Upper lobe of right lung (tissue), 1 donor: Measurements from ENCODE around the gene OTC. TPM values are rescaled to one million over a fixed set of nuclear protein-coding genes. Genes with fewer than 3 reads are reported as not detected.
A peak's percentile ranks its signal among the peaks of the same experiment; 100 is the strongest.

Experiments
- ATAC-seq: fragments of 200-7000 bp; cut with Tn5 transposase; one replicate; pipeline ENCODE4 v1.9.1; 2020; ENCODE audit warnings: mild to moderate bottlenecking, moderate library complexity
- DNase-seq: peaks from one replicate; pipeline ENCODE4 v3.0.0-alpha.2; 2020
- H3K27ac ChIP-seq: fragments of 200-600 bp; one replicate; pipeline ENCODE4 v1.8.0; 2022
- H3K27me3 ChIP-seq: fragments of 200-600 bp; one replicate; pipeline ENCODE4 v1.8.0; 2022; ENCODE audit warnings: mild to moderate bottlenecking
- H3K36me3 ChIP-seq: fragments of 200-600 bp; one replicate; pipeline ENCODE4 v1.8.0; 2022
- H3K4me1 ChIP-seq: fragments of 200-600 bp; one replicate; pipeline ENCODE4 v1.8.0; 2022
- H3K4me3 ChIP-seq: fragments of 200-600 bp; one replicate; pipeline ENCODE4 v1.8.0; 2022; ENCODE audit warnings: mild to moderate bottlenecking
- H3K9me3 ChIP-seq: fragments of 200-600 bp; one replicate; pipeline ENCODE4 v1.8.0; 2022
- CTCF ChIP-seq: fragments of 200-600 bp; IDR thresholded peaks from one replicate; pipeline ENCODE4 v1.8.0; 2022; ENCODE audit warnings: antibody characterized with exemption
- intact Hi-C: fragments of 100-400 bp; cut with DNase I; formaldehyde crosslinking; loops from one replicate; pipeline ENCODE4 v1.11.0; 2022
- total RNA-seq: library from RNA; stranded (reverse); fragmentation: NEBNext Ultra II Directional; extraction: Animal tissue kit (Norgen Biotek cat#: 25700); gene quantifications from one replicate; pipeline ENCODE4 v1.2.1, GENCODE V29; 2021
- donor health status: DM: no; HTN: yes; CAD: no; lungs with severe emphysema.

The OTC gene
- total RNA-seq, 1 donor from 2014 or later = 1.7 TPM

GRCh38 chrX:38357747-38358673 lies 5.6 kb downstream of the OTC start:
- no peaks in the 10 kb centered on the region for H3K27me3 ChIP-seq
- H3K4me1 ChIP-seq = no peaks in the 10 kb centered on the region
- intact Hi-C loops = no loop called here
- DNase-seq = no peak
- H3K36me3 ChIP-seq = no peaks in the 10 kb centered on the region
- no peaks in the 10 kb centered on the region for H3K9me3 ChIP-seq
- ATAC-seq = no peak
- H3K4me3 ChIP-seq = no peak overlapping the region
- peak overlapping the region; percentile 30 for H3K27ac ChIP-seq
- no peak for TF ChIP-seq CTCF

- intact Hi-C loops = no loop called here
- no peak for TF ChIP-seq CTCF
- H3K36me3 ChIP-seq = no peaks in the 10 kb centered on the region
These were observed 10.6 kb downstream of the OTC start for GRCh38 chrX:38363046-38363445.

GRCh38 chrX:38365954-38366353 lies 13.6 kb downstream of the OTC start:
- Histone ChIP-seq H3K27ac (no peak overlapping the region), H3K27me3 (no peaks in the 10 kb centered on the region), H3K4me3 (no peak overlapping the region), H3K36me3 (no peaks in the 10 kb centered on the region), H3K9me3 (no peaks in the 10 kb centered on the region), H3K4me1 (no peaks in the 10 kb centered on the region)
- DNase-seq = no peak
- peak; percentile 50 for ATAC-seq
- intact Hi-C loops = no loop called here
- no peak for TF ChIP-seq CTCF

More at GRCh38 chrX:38363046-38363445, 10.6 kb downstream of the OTC start:
- Histone ChIP-seq H3K4me3 (no peak overlapping the region), H3K9me3 (no peaks in the 10 kb centered on the region), H3K27me3 (no peaks in the 10 kb centered on the region), H3K4me1 (no peaks in the 10 kb centered on the region), H3K27ac (no peak overlapping the region)
- DNase-seq (no peak), ATAC-seq (no peak)

GRCh38 chrX:38368774-38369173 lies 16.4 kb downstream of the OTC start:
- Histone ChIP-seq H3K4me1 (no peaks in the 10 kb centered on the region), H3K36me3 (no peaks in the 10 kb centered on the region), H3K27me3 (no peaks in the 10 kb centered on the region), H3K27ac (no peak overlapping the region), H3K9me3 (no peaks in the 10 kb centered on the region), H3K4me3 (no peak overlapping the region)
- no peak for DNase-seq
- no peak for ATAC-seq
- TF ChIP-seq CTCF = no peak
- intact Hi-C loops = no loop called here

- Histone ChIP-seq H3K9me3 (no peaks in the 10 kb centered on the region), H3K27me3 (no peaks in the 10 kb centered on the region), H3K27ac (no peak overlapping the region), H3K4me1 (no peaks in the 10 kb centered on the region), H3K36me3 (no peaks in the 10 kb centered on the region), H3K4me3 (no peak overlapping the region)
- intact Hi-C loops = no loop called here
- DNase-seq (no peak), ATAC-seq (no peak)
- TF ChIP-seq CTCF = no peak
These were observed 19.2 kb downstream of the OTC start for GRCh38 chrX:38371641-38372040.
